HG02759 (cell line): ENCODE results near the gene FRMD4A.

Source experiments
- ATAC-seq: cut with Tn5 transposase; IDR thresholded peaks from one replicate; pipeline ENCODE4 v1.9.1; 2021; ENCODE audit warnings: mild to moderate bottlenecking, moderate library complexity; ENCODE audit not compliant: unreplicated experiment

Gene FRMD4A

DNA sequence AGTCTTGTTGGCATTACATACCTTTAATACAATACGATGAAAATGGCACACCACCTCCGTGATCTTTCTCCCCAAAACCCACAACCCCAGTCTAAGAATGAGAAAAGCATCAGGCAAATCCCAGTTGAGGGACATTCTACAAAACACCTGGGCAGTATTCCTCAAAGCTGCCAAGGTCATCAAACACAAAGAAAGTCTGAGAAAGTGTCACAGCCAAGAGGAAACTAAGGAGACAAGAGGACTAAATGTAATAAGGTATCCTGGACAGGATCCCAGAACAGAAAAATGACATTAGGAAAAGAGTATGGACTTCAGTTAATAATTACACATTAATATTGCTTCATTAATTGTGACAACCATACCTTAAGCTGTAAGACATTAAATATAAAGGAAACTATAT is 14.5 kb upstream of the FRMD4A start:
- no peak for ATAC-seq

DNA sequence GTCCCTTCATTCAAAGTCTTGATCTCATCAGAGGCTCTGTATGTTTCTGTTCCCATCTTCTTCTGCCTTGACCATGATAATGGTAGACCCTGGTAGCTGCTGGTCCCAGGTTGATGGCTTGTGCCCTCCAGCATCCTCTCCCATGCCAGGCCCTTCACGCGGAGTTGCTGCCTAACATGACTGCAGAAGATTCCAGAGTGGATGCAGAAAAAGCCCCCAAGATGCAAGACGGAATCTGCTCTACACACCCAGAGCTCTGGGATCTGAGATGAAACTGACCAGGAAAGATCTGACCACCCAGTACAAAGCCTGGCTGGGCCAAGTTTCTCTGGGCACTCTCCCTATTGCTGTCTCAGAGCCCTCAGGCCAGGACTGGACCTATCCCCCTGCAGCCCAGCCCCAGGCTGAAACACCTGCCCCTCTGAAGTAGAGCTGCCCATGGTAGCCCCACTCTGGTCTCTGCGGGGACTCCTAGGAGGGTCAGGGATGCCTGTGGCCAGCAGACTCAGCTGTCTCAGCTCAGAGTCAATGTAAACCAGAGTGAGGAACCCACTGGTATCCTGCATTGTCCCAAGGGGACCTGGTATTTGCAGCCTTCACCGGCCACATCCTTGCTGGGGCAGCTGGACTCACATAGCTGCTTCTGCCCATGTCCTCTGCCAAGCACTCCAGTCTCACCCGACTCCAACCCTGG is 9.5 kb upstream of the FRMD4A start:
- ATAC-seq, result no peak

DNA sequence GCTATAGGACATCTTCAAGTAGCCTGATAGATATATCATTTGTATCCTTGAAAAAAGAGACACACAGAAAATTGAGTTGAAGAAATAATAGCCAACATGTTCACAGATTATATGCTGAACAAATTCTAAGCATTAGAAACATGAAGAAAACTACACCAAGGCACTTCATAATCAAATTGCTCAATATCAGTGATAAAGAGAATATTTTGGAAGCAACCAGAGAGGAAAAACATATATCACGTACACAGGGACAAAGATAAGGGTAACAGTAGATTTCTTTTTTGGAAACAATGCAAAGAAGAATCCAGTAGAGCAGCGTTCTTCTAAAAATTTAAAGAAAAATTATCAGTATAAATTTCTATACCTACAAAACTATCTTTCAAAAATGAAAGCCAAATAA is 6.0 kb upstream of the FRMD4A start:
- no peak for ATAC-seq

DNA sequence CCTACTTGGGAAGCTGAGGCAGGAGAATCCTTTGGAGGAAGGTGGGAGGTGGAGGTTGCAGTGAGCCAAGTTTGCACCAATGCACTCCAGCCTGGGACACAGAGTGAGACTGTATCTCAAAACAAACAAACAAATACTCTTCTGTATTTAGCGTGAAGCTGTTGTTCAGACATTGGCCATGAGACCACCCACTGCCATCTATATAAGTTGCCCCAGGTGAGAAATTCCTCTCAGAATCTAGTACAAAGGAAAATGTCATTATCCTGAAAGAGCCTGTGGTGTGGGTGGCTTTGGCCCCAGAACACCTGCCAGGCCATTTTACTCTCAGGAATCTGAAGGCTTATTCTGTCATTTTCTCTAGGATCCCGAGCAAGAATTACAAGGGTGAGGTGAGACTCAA is 4.0 kb upstream of the FRMD4A start:
- no peak for ATAC-seq

DNA sequence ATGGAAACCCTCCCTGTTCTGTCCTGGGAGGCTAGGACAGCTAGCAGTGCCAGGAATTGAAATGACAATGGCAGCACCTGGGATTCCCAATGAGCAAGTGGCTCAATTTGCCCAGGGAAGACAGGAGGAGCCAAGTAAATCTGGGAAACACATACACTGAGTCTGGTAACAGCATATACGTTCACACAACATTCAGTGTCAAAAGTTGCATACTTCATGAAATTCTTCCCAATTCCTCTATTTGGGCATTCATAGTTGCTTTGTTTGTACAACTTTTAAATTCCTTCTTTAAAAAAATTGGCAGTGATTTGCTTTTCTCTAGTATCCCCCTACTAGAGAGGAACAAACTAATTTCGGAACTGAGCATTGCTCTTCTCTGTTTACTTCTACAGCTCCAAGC is 2.9 kb upstream of the FRMD4A start:
- ATAC-seq, result no peak

DNA sequence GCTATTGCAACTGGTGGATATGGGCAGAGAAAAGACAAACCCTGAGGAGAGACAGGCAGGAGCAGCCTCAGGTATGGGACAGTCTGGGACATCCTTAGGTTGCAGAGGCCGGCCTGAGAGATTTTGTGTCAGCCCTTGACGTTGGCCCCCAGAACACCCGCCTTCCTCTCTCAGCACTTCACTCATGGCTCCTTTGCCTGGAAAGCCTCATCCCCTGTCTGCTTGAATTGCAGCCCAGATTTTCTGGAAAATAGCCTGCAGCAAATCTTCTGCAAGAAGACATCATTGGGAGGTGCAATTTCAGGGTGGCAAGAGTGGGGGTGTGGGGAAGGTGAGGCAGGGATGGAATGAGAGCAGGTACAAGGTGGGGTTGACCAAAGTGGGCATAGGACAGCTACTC is 2.2 kb upstream of the FRMD4A start:
- no peak for ATAC-seq

DNA sequence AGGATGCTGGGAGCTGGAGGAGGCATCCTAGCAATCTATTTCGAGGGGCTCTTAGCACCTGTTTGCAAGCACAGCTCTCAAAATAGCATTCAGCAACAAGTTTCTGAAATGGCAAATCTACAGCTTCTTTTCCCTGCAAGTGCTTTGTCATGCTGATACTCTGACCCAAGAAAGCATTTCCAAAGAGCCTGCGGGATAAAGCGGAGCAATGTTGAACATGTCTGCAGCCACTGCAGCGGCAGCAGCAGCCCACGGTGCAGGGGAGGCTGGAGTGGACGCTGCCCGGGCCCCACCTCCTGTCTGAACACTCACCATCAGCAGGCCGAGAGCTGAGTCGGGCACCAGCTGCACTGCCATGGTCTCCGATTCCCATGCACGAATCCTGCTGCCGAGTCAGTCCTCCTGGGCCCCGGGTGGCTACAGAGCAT is 964 bp downstream of the FRMD4A start:
- ATAC-seq, result no peak

DNA sequence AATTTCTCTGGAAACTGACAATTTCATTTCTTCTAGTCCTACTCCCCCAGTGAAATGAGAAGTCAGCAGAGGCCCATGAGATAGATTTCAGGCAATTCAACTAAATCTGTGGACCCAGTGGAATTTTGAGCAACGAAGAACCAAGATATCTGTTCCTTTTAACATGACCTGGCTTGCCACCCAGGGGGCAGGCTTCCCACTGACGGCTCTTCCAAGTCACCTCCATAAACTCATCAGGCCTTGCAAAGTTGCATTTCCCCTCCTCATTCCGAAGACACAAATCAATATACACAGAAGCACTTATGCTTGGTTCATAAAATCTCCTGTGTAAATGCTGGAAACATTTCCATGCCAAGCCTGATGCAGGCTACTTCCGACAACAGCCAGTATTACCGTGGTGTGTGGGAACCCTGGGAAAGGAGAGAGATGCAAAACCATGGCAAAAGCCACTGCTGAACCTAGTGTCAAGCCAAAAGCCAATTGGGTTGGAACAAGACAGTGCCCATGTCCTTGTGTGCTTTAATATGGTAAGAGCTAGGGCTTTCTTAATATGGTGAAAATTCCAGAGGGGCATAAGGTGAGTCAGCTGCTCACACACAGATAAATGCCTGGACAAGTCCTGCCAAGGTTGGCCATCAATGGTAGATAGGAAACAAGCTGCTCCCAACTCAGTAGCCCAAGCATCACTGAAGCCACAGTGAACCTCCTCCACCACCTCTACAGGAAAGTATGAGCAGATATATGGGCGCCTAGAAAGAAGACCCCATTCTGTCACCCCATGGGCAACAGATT is 1.6 kb downstream of the FRMD4A start:
- ATAC-seq, result no peak

DNA sequence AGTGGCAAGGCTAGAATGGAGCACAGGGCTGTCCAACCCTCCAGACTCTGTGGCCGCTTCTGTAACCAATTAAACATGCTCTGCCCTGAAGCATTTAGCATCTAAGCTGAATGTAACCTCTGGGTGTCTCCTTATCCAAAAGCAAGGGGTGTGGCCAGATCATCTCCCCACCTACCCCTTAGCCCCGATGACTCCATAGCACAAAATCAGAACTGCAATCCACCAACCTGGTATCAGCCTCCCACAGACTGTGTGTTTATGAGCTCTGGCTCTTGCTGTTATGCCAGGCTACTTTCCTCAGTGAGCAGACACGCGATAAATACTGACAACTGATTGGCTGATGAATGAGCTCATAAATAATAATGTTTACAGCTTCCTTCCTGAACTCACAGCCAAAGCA is 3.2 kb downstream of the FRMD4A start:
- ATAC-seq, result no peak

DNA sequence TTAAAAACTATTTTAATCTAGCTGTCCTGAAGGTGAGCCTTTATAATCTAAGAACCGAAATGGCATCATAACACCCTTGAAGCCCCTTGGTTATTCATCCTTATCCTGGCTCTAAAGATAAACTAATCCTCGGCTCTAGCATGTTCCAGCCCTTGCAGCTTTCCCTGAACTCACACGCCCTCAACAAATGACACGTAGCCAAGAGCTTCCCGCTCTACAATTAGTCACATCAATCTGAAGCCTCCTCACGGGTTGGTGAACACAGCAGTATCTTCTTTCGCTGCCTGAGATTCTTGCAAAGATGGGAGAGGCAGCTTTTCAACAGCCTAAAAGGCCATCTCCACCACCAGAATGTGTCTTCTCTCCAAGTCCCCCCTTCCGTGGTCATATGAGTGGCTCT is 4.1 kb downstream of the FRMD4A start:
- no peak for ATAC-seq

DNA sequence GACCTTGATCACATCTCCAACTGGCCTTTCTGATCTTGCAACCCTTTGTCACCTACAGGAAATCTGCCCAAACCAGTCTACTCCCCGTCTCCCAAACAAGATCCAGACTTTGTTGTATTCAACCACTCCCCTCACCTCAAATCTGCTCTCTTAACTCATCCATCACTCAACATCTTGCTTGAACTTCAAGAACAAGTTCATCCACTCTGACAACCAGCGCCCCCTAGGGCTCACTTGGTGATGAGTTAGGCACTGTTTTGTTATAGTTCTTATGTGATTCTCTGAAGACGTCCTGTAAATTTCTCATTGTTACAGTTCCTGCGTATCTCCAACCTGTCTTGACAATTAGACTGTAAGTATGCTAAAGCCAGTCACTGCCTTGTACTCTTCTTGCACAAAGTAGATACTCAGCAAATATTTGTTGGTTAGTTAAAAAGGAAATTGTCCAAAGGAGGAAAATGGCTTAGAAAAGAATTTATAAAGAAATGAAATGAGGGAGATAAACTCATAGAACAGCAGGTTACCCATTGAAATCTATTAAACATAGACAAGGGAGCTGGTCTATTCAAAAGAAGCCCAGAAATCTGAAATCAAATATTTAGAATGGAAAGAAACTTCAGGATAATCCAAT is 5.3 kb downstream of the FRMD4A start:
- no peak for ATAC-seq

DNA sequence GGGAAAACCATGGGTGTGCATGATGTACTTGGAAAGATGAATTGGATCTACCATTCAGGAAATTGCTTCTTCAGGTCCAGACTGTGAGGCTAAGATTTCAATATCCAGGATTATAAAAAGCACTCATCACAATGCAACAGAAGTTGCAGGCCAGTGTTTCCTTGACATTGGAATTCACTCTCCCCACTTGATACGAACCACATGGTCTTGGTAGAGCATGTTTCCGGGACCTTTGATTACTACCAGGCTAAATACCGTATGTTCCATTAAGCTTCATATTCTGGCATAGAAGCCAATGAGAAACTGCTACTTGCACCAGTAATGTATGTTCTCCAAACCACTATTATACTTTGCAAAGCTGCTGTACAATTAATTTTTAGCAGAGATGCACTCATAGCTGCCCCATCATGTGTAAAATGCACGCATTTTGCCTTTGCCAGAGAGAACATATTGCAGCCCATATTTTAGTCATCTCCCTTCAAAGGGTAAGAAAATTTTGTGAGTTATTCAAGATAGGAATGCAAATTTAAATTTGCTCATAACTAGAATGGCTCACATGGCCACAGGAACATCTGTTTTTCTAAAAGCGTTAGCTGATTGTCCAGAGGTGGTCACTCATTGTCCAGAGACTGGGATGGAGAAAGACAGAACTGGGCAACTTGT is 8.1 kb downstream of the FRMD4A start:
- ATAC-seq, result no peak

DNA sequence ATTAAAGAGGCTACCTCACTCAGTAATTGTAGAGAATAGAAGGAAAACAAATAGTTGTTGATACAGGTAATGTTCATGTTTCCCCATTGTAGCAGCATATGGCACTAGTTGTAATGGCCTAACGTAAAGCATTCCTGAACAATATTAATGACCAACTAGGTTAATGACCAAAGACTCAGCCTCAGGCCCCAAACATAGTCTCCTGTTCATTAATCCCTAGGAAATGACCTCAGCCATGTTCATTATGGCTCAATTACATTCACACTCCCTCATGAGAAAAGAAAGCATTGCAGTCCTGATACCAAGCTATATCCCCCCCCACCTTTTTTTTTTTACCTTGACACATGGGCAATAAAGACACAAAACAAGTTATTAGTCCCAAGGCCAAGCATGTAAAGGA is 12.7 kb downstream of the FRMD4A start:
- no peak for ATAC-seq

DNA sequence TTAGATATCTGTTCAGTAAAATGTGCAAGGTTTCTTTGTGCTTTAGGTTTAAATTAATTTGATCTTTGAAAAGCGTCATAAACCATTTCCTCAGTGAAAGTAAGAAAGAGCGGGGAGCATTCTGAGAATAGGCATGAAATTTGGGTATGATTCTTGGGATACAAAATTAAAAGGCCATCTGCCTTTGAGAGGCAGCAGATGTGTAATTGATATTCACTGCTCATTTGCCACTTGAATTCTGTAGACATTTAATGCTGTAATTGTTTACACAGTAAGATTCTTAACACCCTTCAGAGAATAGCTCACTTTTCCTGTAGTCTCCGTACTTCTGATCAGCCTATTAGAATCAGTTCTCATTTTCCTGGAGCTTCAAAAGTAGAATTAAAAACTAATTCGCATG is 18.7 kb downstream of the FRMD4A start:
- ATAC-seq, result no peak

DNA sequence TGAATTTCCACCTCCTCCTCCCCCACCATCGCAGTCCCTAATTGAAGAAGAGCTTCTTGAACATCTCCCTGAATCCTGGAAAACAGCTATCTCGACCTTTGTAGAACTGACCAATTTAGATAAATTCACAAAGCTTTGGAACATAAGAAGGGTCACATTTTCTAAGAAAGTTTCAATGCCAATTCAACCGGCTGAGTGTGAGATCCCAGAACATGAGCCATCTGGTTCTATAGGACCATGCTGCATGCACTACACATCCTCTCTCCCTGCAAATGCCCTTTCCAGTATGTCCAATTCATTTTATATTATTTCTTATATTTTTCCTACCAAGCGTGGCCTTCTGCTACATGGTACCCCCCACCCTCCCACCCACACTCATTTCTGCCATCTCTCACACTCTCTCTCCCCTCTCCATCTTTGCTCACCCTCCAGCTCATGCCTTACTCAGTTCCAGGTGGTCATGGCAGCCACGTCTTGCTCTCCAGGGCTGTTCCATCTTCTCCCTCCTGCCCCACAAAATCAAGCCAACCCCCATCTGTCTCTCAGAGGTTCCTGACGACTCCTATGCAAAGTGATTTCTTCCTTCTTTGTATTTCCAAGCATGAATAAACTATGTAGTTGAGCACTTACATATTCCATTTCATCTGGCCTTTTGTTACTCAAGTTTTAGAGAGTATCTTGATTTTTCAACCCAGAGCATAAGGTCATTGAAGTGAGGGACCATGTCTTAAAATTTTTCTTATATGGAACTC is 19.3 kb downstream of the FRMD4A start:
- no peak for ATAC-seq

DNA sequence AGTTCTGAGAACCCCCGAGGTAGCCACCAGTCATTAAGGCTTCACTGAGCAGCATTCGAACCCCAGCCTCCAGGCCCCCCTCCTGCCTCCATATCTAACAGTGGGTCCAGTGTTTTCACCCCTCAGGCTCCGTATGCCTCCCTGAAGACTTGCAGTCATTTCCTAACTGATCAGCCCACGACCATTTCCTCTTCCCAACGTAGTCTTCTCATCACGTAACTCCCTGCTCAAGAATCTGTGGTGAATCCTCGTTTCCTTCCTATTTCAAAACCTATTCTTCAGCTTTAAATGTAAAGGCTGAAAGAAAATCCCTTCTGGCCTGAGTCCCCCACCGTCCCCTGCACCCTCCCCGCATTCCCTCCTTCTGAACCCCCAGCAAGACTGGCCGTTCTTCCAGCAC is 21.1 kb downstream of the FRMD4A start:
- ATAC-seq, result no peak

DNA sequence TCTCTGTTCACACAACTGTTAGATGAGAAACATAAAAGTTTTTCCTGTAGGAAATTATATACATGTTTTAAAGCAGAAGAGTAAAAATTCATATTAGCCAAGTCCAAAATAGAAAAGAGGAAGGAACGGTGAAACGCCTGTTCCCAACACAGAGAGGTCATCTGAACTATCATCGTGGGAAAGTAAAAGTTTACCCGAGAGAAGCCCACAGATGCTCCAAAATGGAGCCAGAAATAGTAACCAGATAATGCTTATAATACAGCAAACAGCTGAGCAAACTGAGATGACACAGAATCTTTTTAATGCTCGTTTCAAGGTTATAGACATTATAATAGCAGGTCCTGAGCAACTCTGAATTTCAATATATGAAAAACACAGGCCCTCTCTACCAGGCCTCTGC is 24.5 kb downstream of the FRMD4A start:
- no peak for ATAC-seq

DNA sequence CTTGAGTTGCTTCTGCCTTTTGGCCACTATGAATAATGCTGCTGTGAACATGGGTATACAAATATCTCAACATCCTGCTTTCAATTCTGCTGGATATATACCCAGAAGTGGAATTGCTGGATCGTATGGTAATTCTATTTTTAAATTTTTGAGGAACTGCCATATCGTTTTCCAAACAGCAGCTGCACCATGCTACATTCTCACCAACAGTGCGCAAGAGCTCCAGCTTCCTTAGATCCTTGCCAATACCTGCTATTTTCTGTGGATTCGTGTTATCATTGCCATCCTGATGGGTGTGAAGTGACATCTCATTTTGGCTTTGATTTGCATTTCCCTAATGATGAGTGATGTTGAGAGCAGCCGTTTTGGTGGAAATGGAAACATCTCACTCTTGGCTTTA is 26.7 kb downstream of the FRMD4A start:
- ATAC-seq, result no peak

DNA sequence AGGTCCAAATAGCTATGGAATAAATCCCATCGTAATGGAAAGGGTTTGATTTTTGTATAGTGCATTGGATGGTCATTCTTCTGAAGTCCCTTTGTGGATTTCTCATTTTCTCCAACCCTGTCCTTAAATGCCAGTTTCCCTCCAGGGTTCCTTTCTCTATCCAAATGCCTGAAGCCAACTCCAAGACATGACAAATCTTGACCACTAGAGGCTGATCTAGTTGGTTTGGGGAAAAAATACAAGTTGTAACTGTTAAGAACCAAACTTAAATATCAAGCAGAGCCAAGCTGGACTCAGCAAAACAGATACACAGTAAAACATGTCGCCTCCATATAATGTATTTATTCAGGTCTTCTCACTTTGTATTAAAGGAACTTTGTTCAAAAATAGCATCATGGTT is 28.7 kb downstream of the FRMD4A start:
- ATAC-seq, result no peak

DNA sequence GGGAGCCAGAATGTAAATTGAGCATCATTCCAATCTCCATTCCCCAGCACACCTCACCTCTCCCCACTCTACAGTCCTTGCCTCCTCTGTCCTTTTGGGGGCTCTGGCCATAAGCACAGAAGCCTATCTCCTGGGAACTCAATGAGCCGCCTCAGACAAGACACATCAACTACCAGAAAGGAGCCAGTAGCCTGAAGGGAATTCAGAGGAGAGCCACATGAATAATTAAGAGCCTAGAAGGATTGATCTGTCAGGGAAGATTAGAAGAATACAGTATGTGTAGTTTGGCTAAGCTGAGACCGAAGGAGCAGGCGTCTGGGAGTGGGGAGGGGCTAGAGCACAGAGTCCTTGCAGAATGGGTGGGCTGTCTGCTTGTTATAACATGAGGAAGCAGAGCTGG is 31.2 kb downstream of the FRMD4A start:
- ATAC-seq, result no peak
